ENCODE measurements around the gene TMEM176A.

DNA sequence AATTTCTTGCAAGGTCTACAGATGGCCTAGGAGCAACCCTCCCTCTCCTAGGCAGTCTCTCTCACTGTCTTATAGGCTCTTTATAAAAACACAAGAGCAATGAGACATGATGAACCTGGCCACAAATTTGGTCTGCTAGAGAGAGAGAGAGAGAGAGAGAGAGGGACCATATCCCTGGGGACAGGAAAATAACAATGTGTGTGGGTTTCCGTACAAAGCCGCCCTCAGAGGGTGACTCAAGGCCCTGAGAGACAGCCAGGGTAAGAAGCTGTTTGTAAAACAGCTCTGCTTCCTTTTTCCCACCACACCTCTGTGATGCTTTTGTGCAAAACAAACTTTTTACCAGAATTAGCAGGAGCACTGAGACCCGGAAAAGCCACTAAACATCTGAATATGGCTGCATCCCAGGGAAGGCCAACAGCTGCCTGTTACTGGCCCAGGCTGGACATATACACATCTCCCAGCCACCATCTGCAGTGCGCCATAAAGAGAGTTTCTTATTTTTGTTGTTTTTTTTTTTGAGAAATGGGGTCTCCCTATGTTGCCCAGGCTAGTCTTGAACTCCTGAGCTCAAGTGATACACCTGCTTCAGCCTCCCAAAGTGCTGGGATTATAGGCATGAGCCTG is 45.0 kb upstream of the TMEM176A start:
- TF ChIP-seq ZFP30 (CRISPR knock-in tag; IDR thresholded peaks at IDR 0.05) (no peak), SNAI2 (CRISPR knock-in tag; IDR thresholded peaks at IDR 0.05) (no peak), PPARA (CRISPR knock-in tag; IDR thresholded peaks at IDR 0.05; ENCODE audit: borderline replicate concordance) (no peak), ESRRG (CRISPR knock-in tag; IDR thresholded peaks at IDR 0.05) (no peak), ARNTL (CRISPR knock-in tag; IDR thresholded peaks at IDR 0.05; ENCODE audit: borderline replicate concordance, low read depth) (no peak), ZNF8 (CRISPR knock-in tag; IDR thresholded peaks at IDR 0.05) (no peak), ZNF565 (CRISPR knock-in tag; conservative IDR thresholded peaks at IDR 0.05; ENCODE audit: low read depth) (no peak), BACH2 (CRISPR knock-in tag; IDR thresholded peaks at IDR 0.05; ENCODE audit: borderline replicate concordance) (no peak), OSR1 (CRISPR knock-in tag; IDR thresholded peaks at IDR 0.05) (no peak)
- TF ChIP-seq, protein P1, sequence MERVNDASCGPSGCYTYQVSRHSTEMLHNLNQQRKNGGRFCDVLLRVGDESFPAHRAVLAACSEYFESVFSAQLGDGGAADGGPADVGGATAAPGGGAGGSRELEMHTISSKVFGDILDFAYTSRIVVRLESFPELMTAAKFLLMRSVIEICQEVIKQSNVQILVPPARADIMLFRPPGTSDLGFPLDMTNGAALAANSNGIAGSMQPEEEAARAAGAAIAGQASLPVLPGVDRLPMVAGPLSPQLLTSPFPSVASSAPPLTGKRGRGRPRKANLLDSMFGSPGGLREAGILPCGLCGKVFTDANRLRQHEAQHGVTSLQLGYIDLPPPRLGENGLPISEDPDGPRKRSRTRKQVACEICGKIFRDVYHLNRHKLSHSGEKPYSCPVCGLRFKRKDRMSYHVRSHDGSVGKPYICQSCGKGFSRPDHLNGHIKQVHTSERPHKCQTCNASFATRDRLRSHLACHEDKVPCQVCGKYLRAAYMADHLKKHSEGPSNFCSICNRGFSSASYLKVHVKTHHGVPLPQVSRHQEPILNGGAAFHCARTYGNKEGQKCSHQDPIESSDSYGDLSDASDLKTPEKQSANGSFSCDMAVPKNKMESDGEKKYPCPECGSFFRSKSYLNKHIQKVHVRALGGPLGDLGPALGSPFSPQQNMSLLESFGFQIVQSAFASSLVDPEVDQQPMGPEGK (CRISPR knock-in tag; IDR thresholded peaks at IDR 0.05; ENCODE audit: borderline replicate concordance), result no peak
- TF ChIP-seq, protein P2, sequence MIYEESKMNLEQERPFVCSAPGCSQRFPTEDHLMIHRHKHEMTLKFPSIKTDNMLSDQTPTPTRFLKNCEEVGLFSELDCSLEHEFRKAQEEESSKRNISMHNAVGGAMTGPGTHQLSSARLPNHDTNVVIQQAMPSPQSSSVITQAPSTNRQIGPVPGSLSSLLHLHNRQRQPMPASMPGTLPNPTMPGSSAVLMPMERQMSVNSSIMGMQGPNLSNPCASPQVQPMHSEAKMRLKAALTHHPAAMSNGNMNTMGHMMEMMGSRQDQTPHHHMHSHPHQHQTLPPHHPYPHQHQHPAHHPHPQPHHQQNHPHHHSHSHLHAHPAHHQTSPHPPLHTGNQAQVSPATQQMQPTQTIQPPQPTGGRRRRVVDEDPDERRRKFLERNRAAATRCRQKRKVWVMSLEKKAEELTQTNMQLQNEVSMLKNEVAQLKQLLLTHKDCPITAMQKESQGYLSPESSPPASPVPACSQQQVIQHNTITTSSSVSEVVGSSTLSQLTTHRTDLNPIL (CRISPR knock-in tag; IDR thresholded peaks at IDR 0.05; ENCODE audit: low read depth), result no peak
- TF ChIP-seq, protein P3, sequence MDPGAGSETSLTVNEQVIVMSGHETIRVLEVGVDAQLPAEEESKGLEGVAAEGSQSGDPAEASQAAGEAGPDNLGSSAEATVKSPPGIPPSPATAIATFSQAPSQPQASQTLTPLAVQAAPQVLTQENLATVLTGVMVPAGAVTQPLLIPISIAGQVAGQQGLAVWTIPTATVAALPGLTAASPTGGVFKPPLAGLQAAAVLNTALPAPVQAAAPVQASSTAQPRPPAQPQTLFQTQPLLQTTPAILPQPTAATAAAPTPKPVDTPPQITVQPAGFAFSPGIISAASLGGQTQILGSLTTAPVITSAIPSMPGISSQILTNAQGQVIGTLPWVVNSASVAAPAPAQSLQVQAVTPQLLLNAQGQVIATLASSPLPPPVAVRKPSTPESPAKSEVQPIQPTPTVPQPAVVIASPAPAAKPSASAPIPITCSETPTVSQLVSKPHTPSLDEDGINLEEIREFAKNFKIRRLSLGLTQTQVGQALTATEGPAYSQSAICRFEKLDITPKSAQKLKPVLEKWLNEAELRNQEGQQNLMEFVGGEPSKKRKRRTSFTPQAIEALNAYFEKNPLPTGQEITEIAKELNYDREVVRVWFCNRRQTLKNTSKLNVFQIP (CRISPR knock-in tag; IDR thresholded peaks at IDR 0.05; ENCODE audit: borderline replicate concordance, low read depth), result no peak
- TF ChIP-seq, protein P4, sequence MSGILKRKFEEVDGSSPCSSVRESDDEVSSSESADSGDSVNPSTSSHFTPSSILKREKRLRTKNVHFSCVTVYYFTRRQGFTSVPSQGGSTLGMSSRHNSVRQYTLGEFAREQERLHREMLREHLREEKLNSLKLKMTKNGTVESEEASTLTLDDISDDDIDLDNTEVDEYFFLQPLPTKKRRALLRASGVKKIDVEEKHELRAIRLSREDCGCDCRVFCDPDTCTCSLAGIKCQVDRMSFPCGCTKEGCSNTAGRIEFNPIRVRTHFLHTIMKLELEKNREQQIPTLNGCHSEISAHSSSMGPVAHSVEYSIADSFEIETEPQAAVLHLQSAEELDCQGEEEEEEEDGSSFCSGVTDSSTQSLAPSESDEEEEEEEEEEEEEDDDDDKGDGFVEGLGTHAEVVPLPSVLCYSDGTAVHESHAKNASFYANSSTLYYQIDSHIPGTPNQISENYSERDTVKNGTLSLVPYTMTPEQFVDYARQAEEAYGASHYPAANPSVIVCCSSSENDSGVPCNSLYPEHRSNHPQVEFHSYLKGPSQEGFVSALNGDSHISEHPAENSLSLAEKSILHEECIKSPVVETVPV (CRISPR knock-in tag; IDR thresholded peaks at IDR 0.05), result no peak

Data from SK-N-SH treated with all-trans-retinoic acid at 6 μM for 48 hours (cell line).